Retinal pigment epithelial cell (primary cell): Measurements from ENCODE around the gene SEC31B.

Experiments
- DNase-seq: peaks from one replicate; pipeline ENCODE4 v3.0.0-alpha.2; 2010; ENCODE audit warnings: low read depth
- H3K4me3 ChIP-seq: 2 replicates; pipeline ENCODE4 v1.5.1; 2011; ENCODE audit warnings: mild to moderate bottlenecking, low read length, control low read depth, moderate library complexity
- TF ChIP-seq, protein P1 (sequence below): conservative IDR thresholded peaks from 2 replicates; pipeline ENCODE4 v1.5.1; 2011; ENCODE audit warnings: low read depth, low read length, control low read depth, inconsistent platforms

Gene SEC31B

DNA sequence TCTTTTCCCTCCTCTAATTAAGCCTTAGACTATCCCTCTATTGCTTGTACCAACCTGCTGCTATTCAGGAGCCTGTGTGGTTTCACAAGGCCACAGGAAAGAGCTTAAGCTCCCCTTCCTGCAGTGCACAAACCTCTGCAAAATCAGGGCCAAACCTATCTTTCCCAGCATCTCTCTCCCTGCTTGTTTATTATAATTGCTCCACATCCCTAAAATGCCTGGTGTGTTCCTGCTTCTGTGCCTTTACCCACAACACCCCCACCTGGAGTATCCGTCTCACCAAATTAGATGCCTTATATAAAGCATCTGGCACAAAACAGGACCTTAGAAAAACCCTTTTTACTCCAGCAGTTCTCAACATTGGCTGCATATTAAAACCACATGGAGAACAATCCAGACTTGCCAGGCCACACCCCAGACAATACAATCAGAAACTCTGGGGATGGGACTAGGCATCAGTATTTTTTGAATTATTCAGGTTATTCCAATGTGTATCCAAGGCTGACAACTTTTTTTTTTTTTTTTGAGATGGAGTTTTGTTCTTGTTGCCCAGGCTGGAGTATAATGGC is 16.7 kb downstream of the SEC31B start:
- H3K4me3 ChIP-seq = no peak overlapping the region
- TF ChIP-seq, protein P1, sequence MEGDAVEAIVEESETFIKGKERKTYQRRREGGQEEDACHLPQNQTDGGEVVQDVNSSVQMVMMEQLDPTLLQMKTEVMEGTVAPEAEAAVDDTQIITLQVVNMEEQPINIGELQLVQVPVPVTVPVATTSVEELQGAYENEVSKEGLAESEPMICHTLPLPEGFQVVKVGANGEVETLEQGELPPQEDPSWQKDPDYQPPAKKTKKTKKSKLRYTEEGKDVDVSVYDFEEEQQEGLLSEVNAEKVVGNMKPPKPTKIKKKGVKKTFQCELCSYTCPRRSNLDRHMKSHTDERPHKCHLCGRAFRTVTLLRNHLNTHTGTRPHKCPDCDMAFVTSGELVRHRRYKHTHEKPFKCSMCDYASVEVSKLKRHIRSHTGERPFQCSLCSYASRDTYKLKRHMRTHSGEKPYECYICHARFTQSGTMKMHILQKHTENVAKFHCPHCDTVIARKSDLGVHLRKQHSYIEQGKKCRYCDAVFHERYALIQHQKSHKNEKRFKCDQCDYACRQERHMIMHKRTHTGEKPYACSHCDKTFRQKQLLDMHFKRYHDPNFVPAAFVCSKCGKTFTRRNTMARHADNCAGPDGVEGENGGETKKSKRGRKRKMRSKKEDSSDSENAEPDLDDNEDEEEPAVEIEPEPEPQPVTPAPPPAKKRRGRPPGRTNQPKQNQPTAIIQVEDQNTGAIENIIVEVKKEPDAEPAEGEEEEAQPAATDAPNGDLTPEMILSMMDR = no peak
- DNase-seq = no peak

DNA sequence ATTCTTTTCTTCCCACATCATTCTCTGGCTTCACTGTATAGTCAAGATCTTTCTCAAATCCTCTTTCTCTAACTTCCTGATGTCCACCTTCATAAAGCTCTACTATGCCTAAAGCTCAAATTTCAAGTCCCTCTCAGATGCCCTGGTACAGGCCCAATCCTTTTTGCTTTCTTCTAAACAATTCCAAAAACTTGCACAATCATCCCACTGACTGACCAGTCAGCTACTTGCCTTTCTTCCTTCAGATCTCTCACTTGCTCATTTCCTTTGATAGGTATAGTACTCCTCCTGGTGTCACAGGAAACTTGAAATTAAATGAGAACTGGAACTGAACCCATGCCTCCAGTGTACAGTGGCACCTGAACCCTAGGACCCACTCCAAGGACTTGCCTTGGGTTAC is 18.2 kb downstream of the SEC31B start:
- H3K4me3 ChIP-seq = no peak overlapping the region
- TF ChIP-seq, protein P1 = no peak
- DNase-seq = no peak

DNA sequence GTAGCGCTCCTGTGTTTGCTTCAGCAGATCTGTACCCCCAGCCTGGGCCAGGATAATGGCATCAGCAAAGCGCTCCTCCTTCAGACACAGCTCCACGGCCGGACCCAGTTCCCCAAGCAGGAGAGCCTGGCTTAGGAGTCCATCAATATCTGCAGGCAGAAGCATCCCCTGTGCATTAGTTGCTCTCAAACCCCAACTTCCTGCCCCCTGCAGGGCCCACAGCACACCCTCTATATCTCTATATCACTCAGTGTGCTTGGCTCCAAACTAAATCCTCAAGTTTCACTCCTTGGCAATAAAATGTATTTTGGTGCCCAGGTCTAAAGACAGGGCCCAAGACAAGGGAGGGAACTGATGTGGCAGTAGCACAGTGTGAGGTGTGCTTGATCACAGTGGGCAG is 21.6 kb downstream of the SEC31B start:
- TF ChIP-seq, protein P1 = no peak
- DNase-seq = no peak
- H3K4me3 ChIP-seq = no peak overlapping the region

DNA sequence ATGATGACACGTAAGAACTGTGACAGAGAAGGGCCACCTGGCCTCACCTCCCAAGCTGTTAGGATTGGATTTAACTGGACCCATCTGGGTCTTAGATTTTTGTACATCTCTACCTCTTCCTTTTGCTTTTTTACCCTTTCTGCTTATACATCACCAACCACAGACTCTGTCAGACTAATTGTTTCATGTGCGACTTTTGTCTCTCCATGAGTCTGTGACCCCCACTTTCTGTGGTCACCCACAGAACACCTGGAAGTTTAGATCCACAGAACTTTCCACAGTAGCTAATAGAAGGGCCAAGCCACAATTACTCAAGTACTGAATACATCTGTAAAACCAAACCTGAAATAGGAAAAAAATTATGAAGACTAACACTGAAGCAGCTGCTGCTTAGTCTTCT is 23.1 kb downstream of the SEC31B start:
- no peak overlapping the region for H3K4me3 ChIP-seq
- DNase-seq = no peak
- TF ChIP-seq, protein P1 = no peak

DNA sequence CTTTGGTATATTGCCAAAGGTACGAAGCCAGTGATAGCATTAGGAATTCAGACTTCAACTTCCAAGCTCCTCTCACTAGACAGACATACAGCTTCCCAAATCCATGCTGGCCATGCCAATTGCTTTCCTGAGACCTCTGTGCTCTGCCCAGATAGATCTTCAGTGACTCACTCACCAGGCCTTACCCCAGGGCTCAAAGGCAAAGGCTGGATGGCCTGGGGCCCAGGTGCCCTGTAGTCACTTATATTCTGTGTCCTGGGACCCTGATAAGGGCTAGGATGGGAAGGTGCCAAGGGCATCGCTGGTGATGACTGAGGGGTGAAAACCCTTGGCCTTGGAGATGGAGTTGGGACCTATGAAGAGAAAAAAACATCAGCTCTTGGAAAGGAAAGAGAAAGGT is 29.1 kb downstream of the SEC31B start:
- no peak for DNase-seq
- TF ChIP-seq, protein P1 = no peak
- no peak overlapping the region for H3K4me3 ChIP-seq

DNA sequence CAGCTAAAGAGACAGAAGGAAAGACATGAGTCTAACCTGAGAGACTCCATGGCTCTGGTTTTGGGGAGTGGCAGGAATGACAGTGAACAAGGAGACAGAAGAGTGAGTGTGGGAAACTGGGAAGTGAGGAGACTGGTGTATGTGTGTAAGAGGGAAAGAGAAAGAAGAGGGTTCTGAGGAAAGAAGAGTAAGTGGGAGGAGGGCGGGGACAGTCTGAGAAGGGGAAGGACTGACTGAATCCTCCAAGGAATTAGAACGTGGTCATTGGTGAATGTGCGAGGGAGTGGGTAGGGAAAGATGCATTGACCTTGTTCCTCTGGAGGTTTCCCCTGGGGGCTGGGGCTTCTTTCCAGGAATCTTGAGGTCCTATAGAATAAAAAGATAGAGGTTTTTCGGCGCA is 30.3 kb downstream of the SEC31B start:
- DNase-seq = no peak

DNA sequence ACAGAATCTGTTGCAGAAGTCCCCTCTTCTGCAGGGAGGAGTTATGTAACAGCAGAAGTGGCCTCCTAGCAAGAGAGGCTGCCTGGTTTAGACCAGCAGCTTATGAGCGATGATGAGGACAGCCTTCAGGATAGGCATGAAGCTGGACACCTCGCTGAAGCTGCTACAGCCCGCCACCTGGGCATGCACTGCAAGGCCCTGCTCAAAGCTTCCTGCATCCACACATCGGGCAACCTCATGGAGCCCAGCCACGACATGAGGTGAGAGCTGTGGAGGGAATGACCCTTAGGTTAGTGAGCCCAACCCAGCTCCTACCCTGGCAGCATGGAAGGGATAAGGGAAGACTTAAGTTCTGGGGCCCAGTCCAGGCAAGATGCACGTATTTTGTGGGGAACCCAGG is 32.1 kb downstream of the SEC31B start:
- no peak for DNase-seq
- TF ChIP-seq, protein P1 = no peak
- no peak overlapping the region for H3K4me3 ChIP-seq

More for the DNA sequence above, 30.3 kb downstream of the SEC31B start:
- H3K4me3 ChIP-seq = no peak overlapping the region
- TF ChIP-seq, protein P1 = no peak
